OCI-LY7 (cell line): ENCODE measurements around the gene DLEC1.
A peak's percentile ranks its signal among the peaks of the same experiment; 100 is the strongest.

Experiments used
- CTCF ChIP-seq: fragments of 200-600 bp; sonication (generic); conservative IDR thresholded peaks from 2 replicates; pipeline ENCODE4 v1.5.1; 2014; ENCODE audit warnings: mild to moderate bottlenecking, antibody characterized with exemption, low read length, moderate library complexity, mixed read lengths
- EZH2phosphoT487 ChIP-seq: fragments of 200-600 bp; sonication (generic); IDR thresholded peaks from 2 replicates; pipeline ENCODE4 v1.6.1; 2018; ENCODE audit warnings: low read depth, borderline replicate concordance, mild to moderate bottlenecking, mixed run types, antibody characterized with exemption, low read length, moderate library complexity, mixed read lengths

- peak; percentile 27 for TF ChIP-seq CTCF
- TF ChIP-seq EZH2phosphoT487 = no peak
These were observed 98.8 kb downstream of the DLEC1 start for GRCh38 chr3:38137615-38138348.
